BJ (cell line): ENCODE results near the gene SLC2A2. TPM values are rescaled to one million over a fixed set of nuclear protein-coding genes. Genes with fewer than 3 reads are reported as not detected.

ENCODE experiments used
- CTCF ChIA-PET: fragments of 350-600 bp; formaldehyde crosslinking; extraction: SDS; loops from one replicate; lab custom pipeline; 2021; ENCODE audit warnings: antibody characterized with exemption, inconsistent platforms; lab: Yijun Ruan, JAX
- POLR2A ChIA-PET: fragments of 300-600 bp; sonication (Branson Sonifier 250); formaldehyde crosslinking; extraction: SDS; loops from one replicate; lab custom pipeline; 2021; ENCODE audit warnings: antibody characterized with exemption; lab: Charles Lee
- DNase-seq: peaks from one replicate; pipeline ENCODE4 v3.0.0-alpha.2; 2011; ENCODE audit warnings: low read depth
- H3K27me3 ChIP-seq: 2 replicates; pipeline ENCODE4 v1.6.0; 2011; ENCODE audit warnings: low read length; ENCODE audit not compliant: control insufficient read depth, insufficient read depth
- H3K36me3 ChIP-seq: 2 replicates; pipeline ENCODE4 v1.5.1; 2011; ENCODE audit warnings: low read length; ENCODE audit not compliant: control insufficient read depth, insufficient read depth
- H3K4me3 ChIP-seq: 2 replicates; pipeline ENCODE4 v1.5.1; 2011; ENCODE audit warnings: low read depth, mild to moderate bottlenecking, control low read depth, low read length
- polyA plus RNA-seq: library from polyadenylated mRNA; depleted of rRNA; stranded (reverse); fragments of >200 nt; gene quantifications from 2 replicates; pipeline ENCODE4 v1.2.3, GENCODE V29; 2011
- TF ChIP-seq, protein P1 (sequence below): IDR thresholded peaks from 2 replicates; pipeline ENCODE4 v1.5.1; 2011; ENCODE audit warnings: low read depth, mild to moderate bottlenecking, control low read depth, inconsistent platforms, low read length, moderate library complexity; ENCODE audit not compliant: insufficient read depth

Gene SLC2A2
- polyA plus RNA-seq, 1 experiment = not detected

DNA sequence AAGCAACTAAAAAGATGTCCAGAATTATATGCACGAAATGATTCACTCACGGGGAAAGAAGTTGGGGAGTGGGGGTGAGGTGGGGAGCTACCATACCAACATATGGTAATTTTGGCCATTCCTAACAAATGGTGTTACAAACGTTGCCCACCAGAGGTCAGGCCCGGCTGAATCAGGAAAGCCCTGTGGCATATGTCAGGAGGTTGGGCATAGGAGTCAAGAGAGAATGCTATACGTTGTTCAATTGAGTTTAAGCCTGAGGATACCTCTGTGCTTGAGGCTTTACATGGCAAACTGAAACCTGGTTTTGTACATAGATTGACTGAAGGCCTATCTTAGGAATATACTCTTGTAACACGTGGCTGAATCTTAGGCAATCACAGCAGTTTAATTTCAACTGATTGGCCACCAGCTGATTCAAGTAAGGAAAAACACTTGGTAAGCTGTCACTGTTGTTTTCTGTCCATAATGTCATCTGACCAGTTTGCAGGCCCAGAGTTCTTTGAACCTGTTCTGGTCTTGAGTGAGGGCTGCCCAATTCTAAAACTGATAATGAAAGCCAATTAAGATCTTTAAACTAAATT is 23.4 kb upstream of the SLC2A2 start:
- ChIA-PET POLR2A (no interaction called here), CTCF (interaction anchor here (0.6 to 3.7 kb wide), 31 partner anchors 8 to 591 kb away, joined by 3 to 42 read pairs (median 4); partner anchors contain the start of gene SLC2A2)
- Histone ChIP-seq H3K36me3 (no peaks in the 10 kb centered on the region), H3K4me3 (no peak overlapping the region), H3K27me3 (no peaks in the 10 kb centered on the region)
- no peak for DNase-seq
- TF ChIP-seq, protein P1, sequence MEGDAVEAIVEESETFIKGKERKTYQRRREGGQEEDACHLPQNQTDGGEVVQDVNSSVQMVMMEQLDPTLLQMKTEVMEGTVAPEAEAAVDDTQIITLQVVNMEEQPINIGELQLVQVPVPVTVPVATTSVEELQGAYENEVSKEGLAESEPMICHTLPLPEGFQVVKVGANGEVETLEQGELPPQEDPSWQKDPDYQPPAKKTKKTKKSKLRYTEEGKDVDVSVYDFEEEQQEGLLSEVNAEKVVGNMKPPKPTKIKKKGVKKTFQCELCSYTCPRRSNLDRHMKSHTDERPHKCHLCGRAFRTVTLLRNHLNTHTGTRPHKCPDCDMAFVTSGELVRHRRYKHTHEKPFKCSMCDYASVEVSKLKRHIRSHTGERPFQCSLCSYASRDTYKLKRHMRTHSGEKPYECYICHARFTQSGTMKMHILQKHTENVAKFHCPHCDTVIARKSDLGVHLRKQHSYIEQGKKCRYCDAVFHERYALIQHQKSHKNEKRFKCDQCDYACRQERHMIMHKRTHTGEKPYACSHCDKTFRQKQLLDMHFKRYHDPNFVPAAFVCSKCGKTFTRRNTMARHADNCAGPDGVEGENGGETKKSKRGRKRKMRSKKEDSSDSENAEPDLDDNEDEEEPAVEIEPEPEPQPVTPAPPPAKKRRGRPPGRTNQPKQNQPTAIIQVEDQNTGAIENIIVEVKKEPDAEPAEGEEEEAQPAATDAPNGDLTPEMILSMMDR = peak; percentile 74

DNA sequence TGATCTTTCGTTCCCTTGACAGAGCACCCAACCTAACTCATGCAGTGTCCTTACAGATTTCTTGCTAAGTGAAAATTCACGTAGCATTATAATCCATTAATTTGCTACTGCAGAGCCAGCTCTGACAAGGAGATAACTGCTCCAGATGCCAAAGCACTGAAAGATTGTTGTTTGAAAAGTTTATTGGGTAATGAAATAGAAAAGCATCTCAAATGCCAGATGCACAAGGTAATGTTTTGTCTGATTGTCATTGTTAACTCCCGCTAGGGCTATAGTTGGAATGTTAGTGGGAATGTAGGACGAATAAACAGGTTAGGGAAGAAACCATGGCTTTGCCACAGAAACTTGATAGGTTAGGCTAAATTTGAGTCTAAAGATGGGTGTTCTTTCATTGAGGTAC is 20.2 kb upstream of the SLC2A2 start:
- DNase-seq = no peak
- no peak overlapping the region for H3K4me3 ChIP-seq
- ChIA-PET POLR2A (no interaction called here), CTCF (interaction anchor here (1.0 to 2.4 kb wide), 3 partner anchors 31 to 520 kb away, joined by 3 to 6 read pairs (median 4); no protein-coding TSS in a partner anchor)
- H3K27me3 ChIP-seq = no peaks in the 10 kb centered on the region
- H3K36me3 ChIP-seq = no peaks in the 10 kb centered on the region
- TF ChIP-seq, protein P1 = no peak

DNA sequence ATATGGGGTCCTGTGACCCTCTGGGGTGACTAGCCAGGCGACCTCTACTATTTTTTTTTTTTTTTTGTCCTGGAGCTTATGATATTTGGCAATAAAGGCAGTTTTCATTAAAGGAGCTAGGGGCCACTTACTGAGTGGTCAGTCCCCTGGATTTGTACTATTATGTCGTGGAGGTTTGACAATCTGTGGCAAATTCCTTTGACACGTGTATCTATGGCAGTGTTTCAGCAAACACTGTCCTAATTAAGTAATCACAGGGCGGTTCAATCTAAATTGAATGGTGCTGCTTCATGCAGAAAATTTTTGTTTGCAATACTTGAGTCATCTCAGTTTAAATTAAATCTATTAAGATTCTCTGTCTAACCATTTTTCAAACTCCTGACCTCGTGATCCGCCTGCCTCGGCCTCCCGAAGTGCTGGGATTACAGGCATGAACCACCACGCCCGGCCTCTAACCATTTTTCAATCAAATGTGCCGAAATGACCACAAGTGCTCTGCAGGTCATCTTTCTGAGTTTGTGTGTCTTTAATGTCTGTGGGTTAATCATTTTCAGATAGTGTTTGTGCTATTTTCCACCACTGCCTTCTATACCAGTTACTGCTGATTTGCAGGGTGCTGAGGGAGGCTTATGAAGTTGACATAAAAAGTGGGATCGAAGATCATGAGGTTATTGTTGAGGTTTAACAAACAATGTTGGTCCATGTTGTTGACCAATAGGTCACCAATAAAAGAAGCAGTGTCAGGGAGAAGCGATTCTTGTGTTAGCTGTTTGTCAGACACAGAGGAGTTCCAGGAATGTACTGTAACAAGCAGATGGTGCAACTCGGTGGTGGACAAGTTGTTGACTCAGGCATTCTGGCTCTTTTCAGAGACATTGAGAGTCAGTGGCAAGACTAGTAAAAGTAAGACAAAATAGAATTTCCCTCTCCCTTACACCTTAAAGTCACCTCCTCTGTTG is 18.6 kb upstream of the SLC2A2 start:
- Histone ChIP-seq H3K36me3 (no peaks in the 10 kb centered on the region), H3K4me3 (no peak overlapping the region), H3K27me3 (no peaks in the 10 kb centered on the region; the same call in 1 of the 2 replicates)
- ChIA-PET CTCF (interaction anchor here (0.7 to 1.2 kb wide), 5 partner anchors 9 to 521 kb away, joined by 3 to 5 read pairs (median 3); no protein-coding TSS in a partner anchor), POLR2A (interaction anchor here (0.6 kb wide), 2 partner anchors 487 to 765 kb away, joined by 3 read pairs; partner anchors contain the start of gene PLD1)
- peak; percentile 75 for DNase-seq
- TF ChIP-seq, protein P1 = no peak

DNA sequence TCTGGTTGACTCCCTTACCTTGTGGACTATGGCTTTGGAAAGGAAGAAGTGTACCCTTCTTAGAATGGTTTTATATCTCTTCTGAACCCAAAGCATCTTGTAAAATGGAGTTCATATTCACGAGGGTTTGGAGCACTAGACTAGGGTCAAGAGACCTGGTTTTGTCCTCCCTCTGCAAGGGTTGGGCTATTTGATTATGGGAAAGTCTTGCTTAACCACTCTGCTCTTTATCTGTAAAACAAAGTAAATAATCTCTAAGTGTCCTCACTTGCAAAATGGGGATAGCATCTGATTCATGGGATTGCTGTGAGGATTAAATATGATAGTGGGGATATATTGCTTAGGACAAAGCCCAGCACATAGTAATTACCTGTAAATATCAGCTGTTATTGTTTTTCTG is 17.9 kb upstream of the SLC2A2 start:
- H3K4me3 ChIP-seq = no peak overlapping the region
- no peaks in the 10 kb centered on the region for H3K36me3 ChIP-seq
- no peak for DNase-seq
- TF ChIP-seq, protein P1 = no peak
- POLR2A ChIA-PET = no interaction called here
- CTCF ChIA-PET = interaction anchor here (0.9 to 1.2 kb wide), 4 partner anchors 9 to 522 kb away, joined by 3 to 5 read pairs (median 4); no protein-coding TSS in a partner anchor
- H3K27me3 ChIP-seq = no peaks in the 10 kb centered on the region; the same call in 1 of the 2 replicates

DNA sequence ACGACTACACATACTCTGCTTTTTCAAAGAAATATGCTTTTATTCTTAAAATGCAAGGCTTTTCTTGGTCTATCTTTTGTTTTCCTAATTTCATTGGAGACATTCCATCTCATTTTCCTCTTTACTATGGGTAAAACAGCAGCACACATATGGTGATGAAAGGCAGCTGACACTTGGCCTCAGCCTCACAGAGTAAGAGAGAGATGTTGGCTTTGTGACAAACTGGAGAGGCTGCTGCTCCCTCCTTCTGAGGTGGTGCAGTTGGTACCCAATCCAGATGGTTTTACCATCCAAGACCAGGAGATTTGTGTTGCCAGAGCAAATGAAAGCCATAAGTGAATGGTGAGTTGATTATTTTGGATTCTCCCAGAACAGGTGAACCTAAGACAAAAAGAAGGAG is 13.2 kb upstream of the SLC2A2 start:
- no peak overlapping the region for H3K4me3 ChIP-seq
- H3K27me3 ChIP-seq = no peaks in the 10 kb centered on the region; the same call in 1 of the 2 replicates
- TF ChIP-seq, protein P1 = no peak
- no peaks in the 10 kb centered on the region for H3K36me3 ChIP-seq
- POLR2A ChIA-PET = no interaction called here
- DNase-seq = no peak
- CTCF ChIA-PET = no interaction called here
